HCT116 (cell line): ENCODE measurements around the gene COX11. TPM values are rescaled to one million over a fixed set of nuclear protein-coding genes. Genes with fewer than 3 reads are reported as not detected.

Experiments
- ATAC-seq: fragments of 200-7000 bp; cut with Tn5 transposase; 2 replicates; pipeline ENCODE4 v1.9.1; 2020; ENCODE audit warnings: mild to moderate bottlenecking, moderate library complexity
- BruUV-seq: library from RNA; stranded (reverse); fragments of 400-500 nt; replicated peaks from 2 replicates; lab custom pipeline; 2021; lab: Mats Ljungman, UMichigan
- CTCF ChIA-PET: fragments of 300-600 bp; sonication (Branson Sonifier 250); formaldehyde crosslinking; loops from one replicate; lab custom pipeline; 2021; ENCODE audit warnings: antibody characterized with exemption; lab: Charles Lee
- POLR2A ChIA-PET: fragments of 300-600, 350-600 bp; sonication (Branson Sonifier 250); formaldehyde crosslinking; loops from one replicate; lab custom pipeline; 2021; ENCODE audit warnings: antibody characterized with exemption; lab: Charles Lee
- RAD21 ChIA-PET, 2 experiments: fragments of 300-600 bp; sonication (Branson Sonifier 250); formaldehyde crosslinking; loops; one replicate each; lab custom pipeline; 2023; ENCODE audit warnings: low total read pairs in 2 of 2; ENCODE audit not compliant: uncharacterized antibody in 2 of 2, unreplicated experiment in 2 of 2, low non-redundant PET in 1 of 2; lab: Charles Lee
- DNase-seq: peaks from one replicate; pipeline ENCODE4 v3.0.0-alpha.2; 2010; ENCODE audit warnings: low read depth, low spot score
- H2AFZ ChIP-seq: fragments of 200-600 bp; shearing (Covaris generic), sonication (generic); 2 replicates; pipeline ENCODE4 v1.6.1; 2017; ENCODE audit warnings: low read depth, mixed run types, mixed read lengths, antibody characterized with exemption, low read length; ENCODE audit not compliant: poor library complexity, severe bottlenecking
- H3K27ac ChIP-seq: 2 replicates; pipeline ENCODE4 v1.5.1; 2012; ENCODE audit warnings: low read depth, low read length
- H3K27me3 ChIP-seq: fragments of 200-600 bp; sonication (generic); 2 replicates; pipeline ENCODE4 v1.6.1; 2016; ENCODE audit warnings: mixed run types, low read length, mixed read lengths; ENCODE audit not compliant: insufficient read depth
- H3K36me3 ChIP-seq, 2 experiments: fragments of 200-500 bp in 1 of 2; fragments of 200-600 bp in 1 of 2; sonication (Bioruptor generic) in 1 of 2; sonication (generic) in 1 of 2; 2 replicates each; pipeline versions ENCODE4 v1.5.1 to v1.6.1; 2014 to 2016; ENCODE audit warnings: low read length in 2 of 2, inconsistent platforms in 1 of 2, mixed read lengths in 1 of 2, mixed run types in 1 of 2; ENCODE audit not compliant: insufficient read depth in 2 of 2, control insufficient read depth in 1 of 2
- H3K4me1 ChIP-seq, 2 experiments: fragments of 200-600 bp in 1 of 2; sonication (generic) in 1 of 2; 2 replicates each; pipeline versions ENCODE4 v1.5.1 to v1.6.1; 2012 to 2017; ENCODE audit warnings: low read length in 2 of 2, inconsistent platforms in 1 of 2, mild to moderate bottlenecking in 1 of 2, mixed read lengths in 1 of 2, mixed run types in 1 of 2, moderate library complexity in 1 of 2; ENCODE audit not compliant: insufficient read depth in 2 of 2, control insufficient read depth in 1 of 2
- H3K4me2 ChIP-seq: fragments of 200-600 bp; sonication (generic); 2 replicates; pipeline ENCODE4 v1.6.1; 2017; ENCODE audit warnings: mixed run types, low read length, mixed read lengths
- H3K4me3 ChIP-seq, 2 experiments: fragments of 200-600 bp in 1 of 2; sonication (generic) in 1 of 2; replicated peaks in 1 of 2; 2 replicates each; pipeline ENCODE4 v1.5.1; 2011 to 2016; ENCODE audit warnings: low read length in 2 of 2, control low read depth in 1 of 2, low read depth in 1 of 2, mild to moderate bottlenecking in 1 of 2, mixed read lengths in 1 of 2, mixed run types in 1 of 2
- H3K79me2 ChIP-seq: fragments of 200-600 bp; sonication (generic); 2 replicates; pipeline ENCODE4 v1.6.1; 2017; ENCODE audit warnings: mild to moderate bottlenecking, mixed run types, low read length, moderate library complexity, mixed read lengths; ENCODE audit not compliant: insufficient read depth
- H3K9ac ChIP-seq: fragments of 200-600 bp; sonication (generic); 2 replicates; pipeline ENCODE4 v1.6.1; 2016; ENCODE audit warnings: low read length, mixed read lengths
- H3K9me2 ChIP-seq: fragments of 200-600 bp; sonication (generic), shearing (Covaris generic); 2 replicates; pipeline ENCODE4 v1.6.1; 2017; ENCODE audit warnings: mixed run types, mild to moderate bottlenecking, moderate library complexity; ENCODE audit not compliant: insufficient read depth
- H3K9me3 ChIP-seq, 2 experiments: fragments of 200-500 bp in 1 of 2; fragments of 200-600 bp in 1 of 2; sonication (Bioruptor generic) in 1 of 2; sonication (generic) in 1 of 2; 2 replicates each; pipeline ENCODE4 v1.6.1; 2014 to 2017; ENCODE audit warnings: low read length in 2 of 2, mixed read lengths in 2 of 2, inconsistent platforms in 1 of 2, low read depth in 1 of 2, mild to moderate bottlenecking in 1 of 2, mixed run types in 1 of 2, moderate library complexity in 1 of 2; ENCODE audit not compliant: control insufficient read depth in 1 of 2, insufficient read depth in 1 of 2
- H4K20me1 ChIP-seq: fragments of 200-600 bp; sonication (generic), shearing (Covaris generic); 2 replicates; pipeline ENCODE4 v1.6.1; 2017; ENCODE audit warnings: mixed run types, mild to moderate bottlenecking, moderate library complexity; ENCODE audit not compliant: insufficient read depth
- CBX3 ChIP-seq: IDR thresholded peaks from 2 replicates; pipeline ENCODE4 v1.6.1; 2012; ENCODE audit warnings: low read depth
- EZH2phosphoT487 ChIP-seq: fragments of 200-600 bp; IDR thresholded peaks from 2 replicates; pipeline ENCODE4 v1.6.1; 2018; ENCODE audit warnings: antibody characterized with exemption, borderline replicate concordance
- REST ChIP-seq: IDR thresholded peaks from 2 replicates; pipeline ENCODE4 v1.6.1; 2012; ENCODE audit warnings: low read depth
- intact Hi-C: fragments of 100-400 bp; cut with micrococcal nuclease; formaldehyde crosslinking; loops from 2 replicates; pipeline ENCODE4 v1.10.0; 2022
- total RNA-seq: library from RNA; stranded (reverse); gene quantifications from one replicate; pipeline ENCODE4 v1.2.1, GENCODE V29; 2021; ENCODE audit not compliant: unreplicated experiment

COX11 gene
- total RNA-seq, 1 experiment from 2014 or later, result 62.9 TPM

GRCh38 chr17:54982399-54982798, 13.9 kb upstream of the COX11 start:
- Histone ChIP-seq H3K9ac (no peak overlapping the region), H3K4me3 (no peak overlapping the region), H3K27ac (no peak overlapping the region), H3K9me3 (no peaks in the 10 kb centered on the region), H4K20me1 (no peaks in the 10 kb centered on the region), H3K36me3 (no peaks in the 10 kb centered on the region), H3K79me2 (peaks cover 13% of the 10 kb centered on the region; the same call in 1 of the 2 replicates), H2AFZ (no peak overlapping the region), H3K27me3 (no peaks in the 10 kb centered on the region), H3K4me1 (no peaks in the 10 kb centered on the region), H3K9me2 (no peaks in the 10 kb centered on the region), H3K4me2 (no peak overlapping the region)
- ChIA-PET CTCF (no interaction called here), RAD21 (no interaction called here), POLR2A (no interaction called here)
- no peak for TF ChIP-seq REST
- DNase-seq (no peak), ATAC-seq (no peak)
- BruUV-seq, result no TSS peak
- intact Hi-C loops, result no loop called here

- ATAC-seq (no peak), DNase-seq (no peak)
- Histone ChIP-seq H3K9ac (no peak overlapping the region), H3K9me2 (no peaks in the 10 kb centered on the region), H3K4me2 (no peak overlapping the region), H3K79me2 (peaks cover 17% of the 10 kb centered on the region; the same call in 1 of the 2 replicates), H3K9me3 (no peaks in the 10 kb centered on the region), H2AFZ (no peak overlapping the region), H3K4me1 (no peaks in the 10 kb centered on the region), H3K4me3 (no peak overlapping the region), H4K20me1 (no peaks in the 10 kb centered on the region), H3K27ac (no peak overlapping the region), H3K27me3 (no peaks in the 10 kb centered on the region), H3K36me3 (no peaks in the 10 kb centered on the region)
- RAD21 ChIA-PET, result no interaction called here
- POLR2A ChIA-PET, result no interaction called here
- TF ChIP-seq CBX3 (no peak), EZH2phosphoT487 (no peak)
- CTCF ChIA-PET, result interaction anchor here (1.3 to 1.8 kb wide), 2 partner anchors 13 to 377 kb away, joined by 3 to 6 read pairs; no protein-coding TSS in a partner anchor
- intact Hi-C loops, result no loop called here
- no TSS peak for BruUV-seq
These were observed 11.9 kb upstream of the COX11 start for GRCh38 chr17:54980375-54980774.
